A673 (cell line): ENCODE data around the gene KHNYN.

Experiments used
- EZH2 ChIP-seq: fragments of 200-600 bp; sonication (generic); IDR thresholded peaks from 2 replicates; pipeline ENCODE4 v1.6.1; 2017; ENCODE audit warnings: borderline replicate concordance, low read depth, mild to moderate bottlenecking, mixed read lengths, antibody characterized with exemption, low read length; ENCODE audit not compliant: poor library complexity, severe bottlenecking
- TF ChIP-seq, protein P1 (sequence below): fragments of 300-800, 200-600 bp; sonication (generic); conservative IDR thresholded peaks from 2 replicates; pipeline ENCODE4 v1.5.1; 2017; ENCODE audit warnings: low read depth, mild to moderate bottlenecking, antibody characterized with exemption, low read length, moderate library complexity, mixed read lengths

DNA sequence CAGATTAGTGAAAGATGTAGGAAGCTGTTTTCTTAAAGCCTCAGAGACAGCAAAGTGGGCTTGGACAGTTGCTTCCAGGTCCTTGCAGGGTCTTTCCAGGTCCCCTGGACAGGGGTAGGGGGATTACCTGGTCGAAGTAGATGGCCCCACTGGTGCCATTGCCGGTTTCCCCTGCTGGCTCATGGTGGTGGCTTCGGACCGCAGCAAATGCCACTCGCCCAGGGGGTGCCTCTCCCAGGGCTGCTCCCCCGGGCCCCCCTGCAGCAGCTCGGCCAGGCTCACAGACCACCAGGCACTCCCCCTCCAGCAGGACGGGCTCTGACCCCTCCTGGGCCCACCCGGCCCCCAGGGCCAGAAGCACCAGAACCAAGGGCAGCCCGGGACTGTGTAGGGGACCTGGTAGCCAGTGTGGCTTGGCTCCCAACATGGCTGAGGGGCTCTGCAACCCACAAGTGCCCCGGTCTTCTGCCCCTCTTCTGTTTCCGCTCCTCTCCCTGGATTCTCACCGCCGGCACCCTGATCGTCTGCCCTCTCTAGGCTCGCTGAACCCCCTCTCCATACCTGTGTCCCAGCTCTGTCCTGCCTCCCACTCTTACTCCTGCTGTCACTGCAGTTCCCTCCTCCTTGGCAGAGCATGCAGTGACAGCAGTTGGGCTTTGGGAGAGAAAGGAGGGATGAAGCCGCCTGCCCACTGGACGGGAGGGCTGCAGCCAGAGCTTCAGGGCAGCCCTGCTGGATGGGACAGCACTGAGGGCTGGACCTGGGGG lies 943 bp upstream of the KHNYN start:
- TF ChIP-seq, protein P1, sequence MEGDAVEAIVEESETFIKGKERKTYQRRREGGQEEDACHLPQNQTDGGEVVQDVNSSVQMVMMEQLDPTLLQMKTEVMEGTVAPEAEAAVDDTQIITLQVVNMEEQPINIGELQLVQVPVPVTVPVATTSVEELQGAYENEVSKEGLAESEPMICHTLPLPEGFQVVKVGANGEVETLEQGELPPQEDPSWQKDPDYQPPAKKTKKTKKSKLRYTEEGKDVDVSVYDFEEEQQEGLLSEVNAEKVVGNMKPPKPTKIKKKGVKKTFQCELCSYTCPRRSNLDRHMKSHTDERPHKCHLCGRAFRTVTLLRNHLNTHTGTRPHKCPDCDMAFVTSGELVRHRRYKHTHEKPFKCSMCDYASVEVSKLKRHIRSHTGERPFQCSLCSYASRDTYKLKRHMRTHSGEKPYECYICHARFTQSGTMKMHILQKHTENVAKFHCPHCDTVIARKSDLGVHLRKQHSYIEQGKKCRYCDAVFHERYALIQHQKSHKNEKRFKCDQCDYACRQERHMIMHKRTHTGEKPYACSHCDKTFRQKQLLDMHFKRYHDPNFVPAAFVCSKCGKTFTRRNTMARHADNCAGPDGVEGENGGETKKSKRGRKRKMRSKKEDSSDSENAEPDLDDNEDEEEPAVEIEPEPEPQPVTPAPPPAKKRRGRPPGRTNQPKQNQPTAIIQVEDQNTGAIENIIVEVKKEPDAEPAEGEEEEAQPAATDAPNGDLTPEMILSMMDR, result no peak
- no peak for TF ChIP-seq EZH2
